CD14-positive monocyte (primary cell): ENCODE results near the gene C11orf98. TPM values are rescaled to one million over a fixed set of nuclear protein-coding genes. Genes with fewer than 3 reads are reported as not detected.

Experiments
- DNase-seq, 3 donors: peaks; one replicate each; pipeline ENCODE4 v3.0.0-alpha.2; 2011 to 2022
- H2AFZ ChIP-seq: 2 replicates; pipeline ENCODE4 v1.6.0; 2012; ENCODE audit warnings: mild to moderate bottlenecking, low read depth, low read length, inconsistent platforms; ENCODE audit not compliant: insufficient read depth, poor library complexity, severe bottlenecking
- H3K27ac ChIP-seq, 2 donors: 1 replicate in 1 of 2; 2 replicates in 1 of 2; pipeline ENCODE4 v1.5.1; 2012 to 2013; ENCODE audit warnings: low read length in 2 of 2, control low read depth in 1 of 2, inconsistent platforms in 1 of 2, low read depth in 1 of 2, mild to moderate bottlenecking in 1 of 2
- H3K27me3 ChIP-seq, 2 donors: one replicate each; pipeline versions ENCODE4 v1.6.0 to v1.6.1; 2011 to 2013; ENCODE audit warnings: low read length in 2 of 2; ENCODE audit not compliant: control insufficient read depth in 2 of 2, insufficient read depth in 2 of 2
- H3K36me3 ChIP-seq, 2 donors: replicated peaks in 1 of 2; 1 replicate in 1 of 2; 2 replicates in 1 of 2; pipeline versions ENCODE4 v1.5.1 to v1.6.1; 2012 to 2013; ENCODE audit warnings: low read length in 2 of 2, control low read depth in 1 of 2, inconsistent platforms in 1 of 2, mild to moderate bottlenecking in 1 of 2; ENCODE audit not compliant: insufficient read depth in 2 of 2, control insufficient read depth in 1 of 2
- H3K4me1 ChIP-seq, 2 donors: 1 replicate in 1 of 2; 2 replicates in 1 of 2; pipeline versions ENCODE4 v1.5.1 to v1.6.1; 2012 to 2013; ENCODE audit warnings: low read length in 2 of 2, control low read depth in 1 of 2, inconsistent platforms in 1 of 2, mild to moderate bottlenecking in 1 of 2, moderate library complexity in 1 of 2; ENCODE audit not compliant: insufficient read depth in 2 of 2, control insufficient read depth in 1 of 2
- H3K4me2 ChIP-seq: replicated peaks from 2 replicates; pipeline ENCODE3; 2012; ENCODE audit warnings: low read length, moderate library complexity, mild to moderate bottlenecking; ENCODE audit not compliant: poor library complexity, severe bottlenecking; ENCODE audit errors: extremely low read depth
- H3K4me3 ChIP-seq, 3 experiments: fragments of 200-600 bp in 1 of 3; sonication (generic) in 1 of 3; replicated peaks in 1 of 3; 1 replicate in 2 of 3; 2 replicates in 1 of 3; pipeline ENCODE4 v1.5.1; 2011 to 2013; ENCODE audit warnings: low read length in 3 of 3, mild to moderate bottlenecking in 3 of 3, control low read depth in 2 of 3, low read depth in 2 of 3, inconsistent platforms in 1 of 3, moderate library complexity in 1 of 3
- H3K79me2 ChIP-seq: 2 replicates; pipeline ENCODE4 v1.6.0; 2012; ENCODE audit warnings: mild to moderate bottlenecking, control low read depth, inconsistent platforms, low read length, moderate library complexity; ENCODE audit not compliant: insufficient read depth
- H3K9ac ChIP-seq: 2 replicates; pipeline ENCODE4 v1.6.0; 2017; ENCODE audit warnings: low read length, mild to moderate bottlenecking; ENCODE audit not compliant: insufficient read depth, poor library complexity, severe bottlenecking
- H3K9me3 ChIP-seq, 2 donors: replicated peaks in 1 of 2; 1 replicate in 1 of 2; 2 replicates in 1 of 2; pipeline versions ENCODE4 v1.5.1 to v1.6.1; 2012 to 2013; ENCODE audit warnings: low read length in 2 of 2, control low read depth in 1 of 2; ENCODE audit not compliant: control insufficient read depth in 1 of 2, insufficient read depth in 1 of 2
- H4K20me1 ChIP-seq: 2 replicates; pipeline ENCODE4 v1.6.0; 2012; ENCODE audit warnings: mild to moderate bottlenecking, low read length, control low read depth, moderate library complexity; ENCODE audit not compliant: insufficient read depth
- H3K27ac Mint-ChIP-seq, 7 donors: one replicate each; pipeline ENCODE4 v1.8.0; 2020; ENCODE audit warnings: mild to moderate bottlenecking in 7 of 7, mixed read lengths in 7 of 7, moderate library complexity in 6 of 7, inconsistent platforms in 2 of 7
- H3K27me3 Mint-ChIP-seq, 3 donors: one replicate each; pipeline ENCODE4 v1.8.0; 2021 to 2022; ENCODE audit warnings: low read depth in 3 of 3, mild to moderate bottlenecking in 3 of 3, mixed read lengths in 3 of 3, moderate library complexity in 3 of 3, inconsistent platforms in 1 of 3
- H3K36me3 Mint-ChIP-seq, 2 donors: one replicate each; pipeline ENCODE4 v1.8.0; 2020; ENCODE audit warnings: mixed read lengths in 2 of 2, inconsistent platforms in 1 of 2, mild to moderate bottlenecking in 1 of 2
- H3K4me1 Mint-ChIP-seq: one replicate; pipeline ENCODE4 v1.8.0; 2020; ENCODE audit warnings: mild to moderate bottlenecking, mixed read lengths
- H3K4me3 Mint-ChIP-seq, 2 donors: one replicate each; pipeline ENCODE4 v1.8.0; 2020; ENCODE audit warnings: mild to moderate bottlenecking in 2 of 2, mixed read lengths in 2 of 2, moderate library complexity in 1 of 2
- H3K9me3 Mint-ChIP-seq, 7 donors: one replicate each; pipeline ENCODE4 v1.8.0; 2020 to 2022; ENCODE audit warnings: mixed read lengths in 7 of 7, mild to moderate bottlenecking in 6 of 7, moderate library complexity in 6 of 7, inconsistent platforms in 2 of 7
- WGBS: methylation state at CpG from one replicate; pipeline ENCODE4 v1.1.5; 2013; ENCODE audit warnings: missing lambda C conversion rate; ENCODE audit not compliant: insufficient coverage; 5-methylcytosine and 5-hydroxymethylcytosine counted together
- intact Hi-C, 2 donors: fragments of 100-400 bp; cut with micrococcal nuclease; formaldehyde crosslinking; loops; one replicate each; pipeline versions ENCODE4 v1.15.0 to v1.15.1; 2023
- polyA plus RNA-seq, 3 donors: library from polyadenylated mRNA; depleted of rRNA in 1 of 3; unstranded in 2 of 3; stranded (reverse) in 1 of 3; fragments of 300-500 nt in 2 of 3; fragments of >200 nt in 1 of 3; fragmentation: Illumina TruSeq in 2 of 3; gene quantifications; 1 replicate in 2 of 3; 2 replicates in 1 of 3; pipeline ENCODE4 v1.2.3, GENCODE V29; 2012 to 2021
- TF ChIP-seq, protein P1 (sequence below): fragments of 200-600 bp; IDR thresholded peaks from one replicate; pipeline ENCODE4 v1.8.0; 2022; ENCODE audit warnings: antibody characterized with exemption, mild to moderate bottlenecking

Gene C11orf98
- polyA plus RNA-seq, 3 donors = 25.9 to 78.2 (median 74.6) TPM

DNA sequence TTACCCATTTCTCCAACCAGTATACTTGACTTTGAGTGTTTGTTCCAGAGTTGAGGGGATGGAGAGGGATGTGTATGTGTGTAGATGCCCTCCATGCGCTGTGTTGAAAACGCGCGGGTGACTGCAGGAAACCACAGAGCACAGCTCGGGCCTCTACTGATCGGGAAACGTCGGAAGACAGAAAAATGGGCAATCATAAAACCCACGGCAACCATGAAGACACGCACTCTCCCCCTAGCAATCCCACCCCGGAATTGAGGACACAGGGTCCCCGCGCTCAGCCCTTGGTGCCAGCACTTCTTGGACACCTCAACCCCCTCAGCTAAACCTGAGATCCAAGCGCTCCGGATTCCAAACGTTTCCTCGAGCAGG, 6.2 kb upstream of the C11orf98 start:
- Histone ChIP-seq H3K27ac (peak overlapping the region; percentile 83), H3K4me1 (peaks cover 39% of the 10 kb centered on the region in 2 donors), H3K9me3 (no peaks in the 10 kb centered on the region), H2AFZ (peak overlapping the region; percentile 97), H3K27me3 (no peaks in the 10 kb centered on the region), H3K9ac (peak overlapping the region; percentile 77), H4K20me1 (peaks cover 23% of the 10 kb centered on the region), H3K36me3 (peaks cover 13 to 39% of the 10 kb centered on the region in 2 donors), H3K4me2 (peak overlapping the region; percentile 83), H3K79me2 (peaks cover 75% of the 10 kb centered on the region), H3K4me3 (peak overlapping the region; percentile 48 to 99 (median 93))
- peak overlapping the region; percentile 99 for H3K4me3 Mint-ChIP-seq
- peaks cover 0 to 2% (median 0%) of the 10 kb centered on the region in 7 donors for H3K9me3 Mint-ChIP-seq
- H3K27me3 Mint-ChIP-seq = no peaks in the 10 kb centered on the region
- peak overlapping the region; percentile 92 to 97 (median 95) for H3K27ac Mint-ChIP-seq
- TF ChIP-seq, protein P1, sequence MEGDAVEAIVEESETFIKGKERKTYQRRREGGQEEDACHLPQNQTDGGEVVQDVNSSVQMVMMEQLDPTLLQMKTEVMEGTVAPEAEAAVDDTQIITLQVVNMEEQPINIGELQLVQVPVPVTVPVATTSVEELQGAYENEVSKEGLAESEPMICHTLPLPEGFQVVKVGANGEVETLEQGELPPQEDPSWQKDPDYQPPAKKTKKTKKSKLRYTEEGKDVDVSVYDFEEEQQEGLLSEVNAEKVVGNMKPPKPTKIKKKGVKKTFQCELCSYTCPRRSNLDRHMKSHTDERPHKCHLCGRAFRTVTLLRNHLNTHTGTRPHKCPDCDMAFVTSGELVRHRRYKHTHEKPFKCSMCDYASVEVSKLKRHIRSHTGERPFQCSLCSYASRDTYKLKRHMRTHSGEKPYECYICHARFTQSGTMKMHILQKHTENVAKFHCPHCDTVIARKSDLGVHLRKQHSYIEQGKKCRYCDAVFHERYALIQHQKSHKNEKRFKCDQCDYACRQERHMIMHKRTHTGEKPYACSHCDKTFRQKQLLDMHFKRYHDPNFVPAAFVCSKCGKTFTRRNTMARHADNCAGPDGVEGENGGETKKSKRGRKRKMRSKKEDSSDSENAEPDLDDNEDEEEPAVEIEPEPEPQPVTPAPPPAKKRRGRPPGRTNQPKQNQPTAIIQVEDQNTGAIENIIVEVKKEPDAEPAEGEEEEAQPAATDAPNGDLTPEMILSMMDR = no peak
- intact Hi-C loops = no loop called here
- peaks cover 15 to 43% of the 10 kb centered on the region in 2 donors for H3K36me3 Mint-ChIP-seq
- 0% methylated on average over 16 of the region's 17 CpGs for WGBS
- H3K4me1 Mint-ChIP-seq = peaks cover 59% of the 10 kb centered on the region
- DNase-seq = peak in 1 of 3 donors; percentile 10

DNA sequence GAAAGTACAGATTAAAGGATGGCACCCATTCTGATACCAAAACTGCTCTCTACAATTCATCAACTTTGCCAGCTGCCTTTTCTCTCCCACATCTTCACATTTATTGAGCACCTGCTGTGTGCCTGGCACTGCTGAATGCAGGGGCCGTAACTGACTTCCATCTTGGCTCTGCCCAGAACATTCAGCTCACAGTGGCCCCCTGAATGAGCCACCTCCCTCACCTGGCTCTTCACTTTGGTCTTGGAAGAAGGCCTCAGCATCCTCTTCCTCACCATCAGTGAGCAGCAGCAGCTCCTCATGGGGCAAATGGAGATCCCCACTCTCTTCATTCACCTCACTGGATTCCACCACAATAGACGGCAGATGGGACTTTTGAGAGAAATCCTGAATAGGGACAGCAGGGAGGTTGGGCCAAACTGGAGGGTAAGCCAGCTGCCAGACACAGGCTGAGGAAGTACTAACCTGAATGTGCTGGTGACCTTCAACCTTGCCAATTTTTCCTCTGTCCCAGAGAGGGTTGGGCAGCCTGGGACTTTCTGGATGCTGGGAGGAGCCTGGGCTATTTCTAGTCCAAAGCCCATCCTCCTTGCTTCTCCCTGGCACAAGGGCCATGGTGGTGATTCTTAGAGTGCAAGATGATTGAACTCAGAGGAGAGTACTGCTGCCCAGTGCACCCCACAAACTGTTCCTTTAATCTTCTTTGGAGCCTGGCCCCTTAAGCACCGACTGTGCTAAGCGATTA, 4.6 kb upstream of the C11orf98 start:
- TF ChIP-seq, protein P1 = no peak
- Mint-ChIP-seq H3K27me3 (no peaks in the 10 kb centered on the region), H3K27ac (peak overlapping the region in 3 of 7 donors; percentile 46 to 85 (median 77)), H3K36me3 (peaks cover 8 to 27% of the 10 kb centered on the region in 2 donors), H3K4me1 (peaks cover 60% of the 10 kb centered on the region), H3K4me3 (no peak overlapping the region), H3K9me3 (peaks cover 0 to 2% (median 0%) of the 10 kb centered on the region in 7 donors)
- peaks cover 10 to 27% of the 10 kb centered on the region in 2 donors for H3K36me3 ChIP-seq
- no peak overlapping the region for H3K4me3 ChIP-seq
- H3K9ac ChIP-seq = no peak overlapping the region
- H3K4me1 ChIP-seq = peaks cover 43 to 47% of the 10 kb centered on the region in 2 donors
- no peaks in the 10 kb centered on the region for H3K27me3 ChIP-seq
- intact Hi-C loops = no loop called here
- H3K4me2 ChIP-seq = no peak overlapping the region
- peaks cover 78% of the 10 kb centered on the region for H3K79me2 ChIP-seq
- H2AFZ ChIP-seq = no peak overlapping the region
- no peak for DNase-seq
- 100% methylated on average over 1 of the region's 4 CpGs for WGBS
- peaks cover 25% of the 10 kb centered on the region for H4K20me1 ChIP-seq
- no peak overlapping the region for H3K27ac ChIP-seq
- no peaks in the 10 kb centered on the region for H3K9me3 ChIP-seq
